HG02884 (cell line): ENCODE results near the gene GALNT10.

Experiments used
- ATAC-seq: cut with Tn5 transposase; IDR thresholded peaks from one replicate; pipeline ENCODE4 v1.9.1; 2021; ENCODE audit warnings: mild to moderate bottlenecking, moderate library complexity; ENCODE audit not compliant: unreplicated experiment

The GALNT10 gene

GRCh38 chr5:154465169-154465568 lies 274.6 kb downstream of the GALNT10 start:
- no peak for ATAC-seq

- no peak for ATAC-seq
Observed at GRCh38 chr5:154466147-154466546, 275.6 kb downstream of the GALNT10 start.

GRCh38 chr5:154466671-154467070 lies 276.1 kb downstream of the GALNT10 start:
- no peak for ATAC-seq

GRCh38 chr5:154467655-154468354 lies 277.3 kb downstream of the GALNT10 start:
- ATAC-seq, result peak; percentile 97

GRCh38 chr5:154470137-154470536 lies 279.6 kb downstream of the GALNT10 start:
- no peak for ATAC-seq
